GM19023 (cell line): Measurements from ENCODE around the gene PANX3.
A peak's percentile ranks its signal among the peaks of the same experiment; 100 is the strongest.

Experiments
- ATAC-seq: cut with Tn5 transposase; IDR thresholded peaks from one replicate; pipeline ENCODE4 v1.9.1; 2021; ENCODE audit warnings: mild to moderate bottlenecking, moderate library complexity; ENCODE audit not compliant: unreplicated experiment

PANX3 gene

GRCh38 chr11:124656774-124657630 lies 45.8 kb downstream of the PANX3 start:
- ATAC-seq = no peak

- ATAC-seq = no peak
Measured at GRCh38 chr11:124657904-124658303, 46.7 kb downstream of the PANX3 start.

GRCh38 chr11:124658501-124658900 lies 47.3 kb downstream of the PANX3 start:
- no peak for ATAC-seq

- no peak for ATAC-seq
Measured at GRCh38 chr11:124658986-124659385, 47.8 kb downstream of the PANX3 start.

GRCh38 chr11:124661553-124661952 lies 50.3 kb downstream of the PANX3 start:
- no peak for ATAC-seq

- ATAC-seq = no peak
Measured at GRCh38 chr11:124662106-124662505, 50.9 kb downstream of the PANX3 start.

- no peak for ATAC-seq
Measured at GRCh38 chr11:124663861-124664260, 52.6 kb downstream of the PANX3 start.

GRCh38 chr11:124667601-124668000 lies 56.4 kb downstream of the PANX3 start:
- ATAC-seq = no peak

GRCh38 chr11:124669193-124669592 lies 58.0 kb downstream of the PANX3 start:
- ATAC-seq = peak; percentile 34
